Prostate gland (tissue), 2 donors: ENCODE measurements around the gene CCDC93.

Experiments used
- POLR2A ChIP-seq: fragments of 450-650 bp; IDR thresholded peaks from one replicate; pipeline ENCODE4 v1.6.1; 2016; ENCODE audit warnings: antibody characterized with exemption, mild to moderate bottlenecking
- POLR2AphosphoS5 ChIP-seq: sonication (generic); formaldehyde crosslinking; IDR thresholded peaks from one replicate; pipeline ENCODE4 v1.6.1; 2017; ENCODE audit warnings: antibody characterized with exemption
- TF ChIP-seq, protein P1 (sequence below), 4 experiments: fragments of 200-600 bp in 2 of 4; fragments of 450-650 bp in 2 of 4; sonication (generic) in 2 of 4; IDR thresholded peaks; 1 replicate in 3 of 4; 2 replicates in 1 of 4; pipeline ENCODE4 v1.5.1; 2016 to 2019; ENCODE audit warnings: antibody characterized with exemption in 4 of 4, mild to moderate bottlenecking in 2 of 4, moderate library complexity in 2 of 4

DNA sequence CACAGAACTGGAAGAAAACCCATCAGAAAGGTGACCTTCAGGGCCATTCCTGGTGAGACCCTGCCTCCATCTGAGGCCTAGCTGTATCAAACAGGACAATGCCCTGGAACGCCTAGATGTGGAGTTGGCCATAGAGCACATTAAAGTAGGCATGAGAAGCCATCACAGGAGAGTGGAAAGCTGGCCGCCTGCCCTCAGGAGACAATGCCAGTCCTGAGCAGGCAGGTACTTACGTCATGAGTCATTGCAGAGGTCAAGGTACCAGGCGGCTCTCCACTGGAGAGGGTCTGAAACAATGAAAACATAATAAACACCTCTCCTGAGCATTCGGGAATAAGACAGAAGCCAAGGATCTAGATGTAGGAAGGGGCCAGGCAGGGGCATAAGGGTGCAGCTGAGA, 68.6 kb downstream of the CCDC93 start:
- TF ChIP-seq, protein P1, sequence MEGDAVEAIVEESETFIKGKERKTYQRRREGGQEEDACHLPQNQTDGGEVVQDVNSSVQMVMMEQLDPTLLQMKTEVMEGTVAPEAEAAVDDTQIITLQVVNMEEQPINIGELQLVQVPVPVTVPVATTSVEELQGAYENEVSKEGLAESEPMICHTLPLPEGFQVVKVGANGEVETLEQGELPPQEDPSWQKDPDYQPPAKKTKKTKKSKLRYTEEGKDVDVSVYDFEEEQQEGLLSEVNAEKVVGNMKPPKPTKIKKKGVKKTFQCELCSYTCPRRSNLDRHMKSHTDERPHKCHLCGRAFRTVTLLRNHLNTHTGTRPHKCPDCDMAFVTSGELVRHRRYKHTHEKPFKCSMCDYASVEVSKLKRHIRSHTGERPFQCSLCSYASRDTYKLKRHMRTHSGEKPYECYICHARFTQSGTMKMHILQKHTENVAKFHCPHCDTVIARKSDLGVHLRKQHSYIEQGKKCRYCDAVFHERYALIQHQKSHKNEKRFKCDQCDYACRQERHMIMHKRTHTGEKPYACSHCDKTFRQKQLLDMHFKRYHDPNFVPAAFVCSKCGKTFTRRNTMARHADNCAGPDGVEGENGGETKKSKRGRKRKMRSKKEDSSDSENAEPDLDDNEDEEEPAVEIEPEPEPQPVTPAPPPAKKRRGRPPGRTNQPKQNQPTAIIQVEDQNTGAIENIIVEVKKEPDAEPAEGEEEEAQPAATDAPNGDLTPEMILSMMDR (IDR thresholded peaks at IDR 0.05) = no peak
- TF ChIP-seq POLR2A = no peak
- TF ChIP-seq POLR2AphosphoS5 = no peak
